Measurements from ENCODE around the gene THAP4. TPM values are rescaled to one million over a fixed set of nuclear protein-coding genes. Genes with fewer than 3 reads are reported as not detected.
"Not testable (repeated sequence)": the region's sequence is repeated elsewhere in the genome, so short reads cannot be mapped to it uniquely, and the experiment has no call there.

THAP4 gene
- total RNA-seq, 2 donors from 2014 or later, result 44.4 to 59.0 TPM

GRCh38 chr2:241575624-241576292, 61.2 kb downstream of the THAP4 start:
- H3K4me3 ChIP-seq, result no peak overlapping the region
- ATAC-seq (no peak), DNase-seq (no peak)
- H3K36me3 ChIP-seq (replicated peaks in 1 of 2; ENCODE audit: insufficient read depth in 1 of 2, low read depth in 2 of 2), result peaks cover 0 to 2% of the 10 kb centered on the region in 2 donors
- H3K4me1 ChIP-seq, result no peaks in the 10 kb centered on the region
- H3K27ac ChIP-seq, result no peak overlapping the region
- WGBS, 2 donors, result 93% methylated on average over 5 of the region's 5 CpGs
- TF ChIP-seq CTCF (IDR thresholded peaks at IDR 0.05), result no peak
- no peak for TF ChIP-seq POLR2A (IDR thresholded peaks at IDR 0.05)
- no peaks in the 10 kb centered on the region for H3K9me3 ChIP-seq
- no peaks in the 10 kb centered on the region for H3K27me3 ChIP-seq
- intact Hi-C loops (cut with DNase I), result no loop called here

- intact Hi-C loops (cut with DNase I), result no loop called here
- no peak for DNase-seq
- no peaks in the 10 kb centered on the region for H3K9me3 ChIP-seq
Measured at GRCh38 chr2:241574911-241575623, 61.9 kb downstream of the THAP4 start.

GRCh38 chr2:241573741-241574140, 63.2 kb downstream of the THAP4 start:
- no peaks in the 10 kb centered on the region for H3K9me3 ChIP-seq
- no peaks in the 10 kb centered on the region for H3K27me3 ChIP-seq
- no peak overlapping the region for H3K4me3 ChIP-seq
- H3K36me3 ChIP-seq (replicated peaks in 1 of 2; ENCODE audit: insufficient read depth in 1 of 2, low read depth in 2 of 2), result peaks cover 0 to 2% of the 10 kb centered on the region in 2 donors
- WGBS, 2 donors, result 86 to 88% methylated on average over 4 to 12 of the region's 12 CpGs
- no peaks in the 10 kb centered on the region for H3K4me1 ChIP-seq
- TF ChIP-seq CTCF (IDR thresholded peaks at IDR 0.05) (no peak), POLR2A (IDR thresholded peaks at IDR 0.05) (no peak)
- H3K27ac ChIP-seq, result no peak overlapping the region
- DNase-seq (no peak), ATAC-seq (no peak)
- intact Hi-C loops (cut with DNase I), result no loop called here

More at GRCh38 chr2:241574911-241575623, 61.9 kb downstream of the THAP4 start:
- 88 to 92% methylated on average over 7 of the region's 7 CpGs for WGBS, 2 donors
- no peak for ATAC-seq
- H3K27ac ChIP-seq, result no peak overlapping the region
- H3K27me3 ChIP-seq, result no peaks in the 10 kb centered on the region
- no peak overlapping the region for H3K4me3 ChIP-seq
- TF ChIP-seq CTCF (IDR thresholded peaks at IDR 0.05) (no peak), POLR2A (IDR thresholded peaks at IDR 0.05) (no peak)
- peaks cover 0 to 2% of the 10 kb centered on the region in 2 donors for H3K36me3 ChIP-seq (replicated peaks in 1 of 2; ENCODE audit: insufficient read depth in 1 of 2, low read depth in 2 of 2)
- H3K4me1 ChIP-seq, result no peaks in the 10 kb centered on the region

- H3K27me3 ChIP-seq; H3K4me3 ChIP-seq; H3K4me1 ChIP-seq; H3K36me3 ChIP-seq (replicated peaks in 1 of 2; ENCODE audit: insufficient read depth in 1 of 2, low read depth in 2 of 2); intact Hi-C loops (cut with DNase I); H3K27ac ChIP-seq; ATAC-seq; H3K9me3 ChIP-seq; DNase-seq: not testable (repeated sequence)
- 87 to 100% methylated on average over 7 to 16 of the region's 20 CpGs for WGBS, 2 donors
Measured at GRCh38 chr2:241572915-241573651, 63.9 kb downstream of the THAP4 start.

Data from body of pancreas (tissue), 4 donors.